GM23338 (cell line): Measurements from ENCODE around the gene RHEX. TPM values are rescaled to one million over a fixed set of nuclear protein-coding genes. Genes with fewer than 3 reads are reported as not detected.

Source experiments
- ATAC-seq: fragments of 200-7000 bp; cut with Tn5 transposase; 3 replicates; pipeline ENCODE4 v1.9.1; 2020
- DNase-seq: peaks from one replicate; pipeline ENCODE4 v3.0.0-alpha.2; 2015; ENCODE audit warnings: low spot score
- H2AFZ ChIP-seq: fragments of 200-600 bp; sonication (generic); 2 replicates; pipeline ENCODE4 v1.8.0; 2016; ENCODE audit warnings: antibody characterized with exemption, mild to moderate bottlenecking, moderate library complexity
- H3F3A ChIP-seq: fragments of 200-600 bp; sonication (generic); replicated peaks from 2 replicates; pipeline ENCODE4 v1.8.0; 2017; ENCODE audit warnings: antibody characterized with exemption, mixed run types, low read depth
- H3K27ac ChIP-seq: fragments of 200-600 bp; sonication (generic); 2 replicates; pipeline ENCODE4 v1.6.1; 2016; ENCODE audit warnings: low read depth
- H3K27me3 ChIP-seq: fragments of 200-600 bp; sonication (generic); 2 replicates; pipeline ENCODE4 v1.8.0; 2016; ENCODE audit warnings: mild to moderate bottlenecking, mixed run types, moderate library complexity; ENCODE audit not compliant: insufficient read depth
- H3K36me3 ChIP-seq: fragments of 200-600 bp; sonication (generic); 2 replicates; pipeline ENCODE4 v1.8.0; 2016; ENCODE audit warnings: mild to moderate bottlenecking; ENCODE audit not compliant: insufficient read depth
- H3K4me1 ChIP-seq: fragments of 200-600 bp; sonication (generic); 2 replicates; pipeline ENCODE4 v1.8.0; 2016; ENCODE audit warnings: mild to moderate bottlenecking, moderate library complexity; ENCODE audit not compliant: insufficient read depth
- H3K4me2 ChIP-seq: fragments of 200-600 bp; sonication (generic); 2 replicates; pipeline ENCODE4 v1.7.1; 2017; ENCODE audit warnings: mixed run types
- H3K4me3 ChIP-seq: fragments of 200-600 bp; sonication (generic); 2 replicates; pipeline ENCODE4 v1.6.1; 2016; ENCODE audit warnings: mixed run types
- H3K79me2 ChIP-seq: fragments of 200-600 bp; sonication (generic); replicated peaks from 2 replicates; pipeline ENCODE4 v1.8.0; 2017; ENCODE audit warnings: mild to moderate bottlenecking; ENCODE audit not compliant: insufficient read depth
- H3K9me2 ChIP-seq: fragments of 200-600 bp; sonication (generic); 2 replicates; pipeline ENCODE4 v1.8.0; 2017; ENCODE audit not compliant: insufficient read depth
- H4K20me1 ChIP-seq: fragments of 200-600 bp; sonication (generic); replicated peaks from 2 replicates; pipeline ENCODE4 v1.8.0; 2017; ENCODE audit warnings: mild to moderate bottlenecking; ENCODE audit not compliant: insufficient read depth
- H3K27ac Mint-ChIP-seq: 2 replicates; pipeline ENCODE4 v1.8.0; 2020; ENCODE audit warnings: inconsistent platforms, mild to moderate bottlenecking, moderate library complexity, mixed read lengths
- H3K27me3 Mint-ChIP-seq: 3 replicates; pipeline ENCODE4 v1.8.0; 2022; ENCODE audit warnings: low read depth, mild to moderate bottlenecking, moderate library complexity, mixed read lengths, inconsistent platforms; ENCODE audit not compliant: insufficient read depth, poor library complexity
- H3K36me3 Mint-ChIP-seq: 3 replicates; pipeline ENCODE4 v1.8.0; 2021; ENCODE audit warnings: low read depth, mild to moderate bottlenecking, inconsistent platforms, moderate library complexity, mixed read lengths
- H3K4me1 Mint-ChIP-seq: 3 replicates; pipeline ENCODE4 v1.8.0; 2020; ENCODE audit warnings: mild to moderate bottlenecking, inconsistent platforms, mixed read lengths
- H3K4me3 Mint-ChIP-seq: 3 replicates; pipeline ENCODE4 v1.8.0; 2021; ENCODE audit warnings: moderate library complexity, mild to moderate bottlenecking, inconsistent platforms, mixed read lengths
- H3K9me3 Mint-ChIP-seq: 3 replicates; pipeline ENCODE4 v1.8.0; 2020; ENCODE audit warnings: moderate library complexity, mild to moderate bottlenecking, inconsistent platforms, mixed read lengths
- CREB1 ChIP-seq: fragments of 250-450 bp; sonication (Bioruptor Pico); IDR thresholded peaks from 2 replicates; pipeline ENCODE4 v1.5.0; 2020; ENCODE audit warnings: low read depth, mild to moderate bottlenecking, moderate library complexity
- EZH2 ChIP-seq: fragments of 200-600 bp; sonication (generic); IDR thresholded peaks from one replicate; pipeline ENCODE4 v1.8.0; 2017; ENCODE audit warnings: antibody characterized with exemption, mild to moderate bottlenecking, low read depth; ENCODE audit not compliant: unreplicated experiment
- EZH2phosphoT487 ChIP-seq: fragments of 200-600 bp; sonication (generic); IDR thresholded peaks from one replicate; pipeline ENCODE4 v1.8.1; 2018; ENCODE audit warnings: antibody characterized with exemption; ENCODE audit not compliant: unreplicated experiment
- JUNB ChIP-seq: IDR thresholded peaks from one replicate; pipeline ENCODE4 v1.6.1; 2016; ENCODE audit warnings: antibody characterized with exemption; ENCODE audit not compliant: unreplicated experiment
- NANOG ChIP-seq: IDR thresholded peaks from 2 replicates; pipeline ENCODE4 v1.6.1; 2016; ENCODE audit warnings: antibody characterized with exemption, borderline replicate concordance
- POLR2AphosphoS5 ChIP-seq: IDR thresholded peaks from 2 replicates; pipeline ENCODE4 v1.6.1; 2016; ENCODE audit warnings: antibody characterized with exemption, low read depth
- STAT1 ChIP-seq: IDR thresholded peaks from one replicate; pipeline ENCODE4 v1.6.1; 2016; ENCODE audit warnings: antibody characterized with exemption; ENCODE audit not compliant: unreplicated experiment
- ZNF114 ChIP-seq: fragments of 250-450 bp; sonication (Bioruptor Pico); IDR thresholded peaks from 2 replicates; pipeline ENCODE4 v1.5.0; 2020; ENCODE audit warnings: mild to moderate bottlenecking, moderate library complexity
- ZNF331 ChIP-seq: fragments of 250-450 bp; sonication (Bioruptor Pico); IDR thresholded peaks from 2 replicates; pipeline ENCODE4 v1.5.0; 2020; ENCODE audit warnings: low read depth, mild to moderate bottlenecking, moderate library complexity
- polyA plus RNA-seq: library from polyadenylated mRNA; unstranded; fragments of >200 nt; fragmentation: Nextera tagmentation; extraction: Ambion mirVana; gene quantifications from 2 replicates; pipeline ENCODE4 v1.2.1, GENCODE V29; 2016
- total RNA-seq: library from RNA; depleted of rRNA; stranded (reverse); fragments of >200 nt; shearing (Covaris generic); gene quantifications from 2 replicates; pipeline ENCODE4 v1.2.3, GENCODE V29; 2014
- TF ChIP-seq, protein P1 (sequence below), 2 experiments: fragments of 200-600 bp in 1 of 2; sonication (generic) in 1 of 2; conservative IDR thresholded peaks; 2 replicates each; pipeline versions ENCODE4 v1.5.1 to v1.6.1; 2016 to 2017; ENCODE audit warnings: antibody characterized with exemption in 2 of 2, low read depth in 2 of 2, mild to moderate bottlenecking in 2 of 2, moderate library complexity in 1 of 2
- TF ChIP-seq, protein P2 (sequence below): IDR thresholded peaks from 2 replicates; pipeline ENCODE4 v1.6.1; 2016; ENCODE audit warnings: antibody characterized with exemption

RHEX gene
- total and polyA plus RNA-seq, 2 experiments from 2014 or later = not detected

DNA sequence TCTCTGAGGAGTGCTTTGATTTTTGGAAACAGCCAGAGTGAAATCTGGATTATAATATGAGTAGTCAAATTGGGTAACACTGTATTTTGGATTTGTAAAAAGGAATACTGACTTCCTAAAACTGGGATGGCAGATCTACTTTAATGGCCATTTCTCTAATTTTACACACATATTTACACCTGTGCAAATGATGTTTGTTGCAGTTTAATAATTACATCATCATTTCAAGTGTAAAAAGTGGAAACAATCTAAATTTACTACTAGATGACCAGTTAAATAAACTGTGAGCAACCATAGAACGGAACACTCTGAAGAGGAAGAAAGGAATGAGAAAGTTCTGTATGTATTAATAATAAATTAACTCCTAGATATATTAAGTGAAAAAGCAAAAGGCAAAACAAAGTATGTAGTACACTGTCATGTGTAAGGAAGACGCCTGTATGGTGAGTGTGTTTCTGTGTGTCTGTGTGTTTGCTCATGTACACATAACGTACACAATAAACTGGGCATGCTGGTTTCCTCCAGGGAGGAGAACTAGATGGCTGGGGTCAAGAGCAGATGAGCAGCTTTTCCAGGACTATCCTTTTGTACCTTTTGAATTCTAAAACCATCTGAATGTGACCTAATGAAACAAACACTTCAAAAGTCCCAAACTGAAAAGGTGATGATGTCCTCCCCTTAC is 2.9 kb upstream of the RHEX start:
- H3K36me3 Mint-ChIP-seq = peaks cover 2% of the 10 kb centered on the region; the same call in 1 of the 3 replicates
- TF ChIP-seq CREB1 (CRISPR knock-in tag) = no peak
- TF ChIP-seq EZH2 = no peak
- no peak for TF ChIP-seq NANOG
- TF ChIP-seq JUNB = no peak
- no peak for TF ChIP-seq ZNF114 (CRISPR knock-in tag)
- TF ChIP-seq, protein P1, sequence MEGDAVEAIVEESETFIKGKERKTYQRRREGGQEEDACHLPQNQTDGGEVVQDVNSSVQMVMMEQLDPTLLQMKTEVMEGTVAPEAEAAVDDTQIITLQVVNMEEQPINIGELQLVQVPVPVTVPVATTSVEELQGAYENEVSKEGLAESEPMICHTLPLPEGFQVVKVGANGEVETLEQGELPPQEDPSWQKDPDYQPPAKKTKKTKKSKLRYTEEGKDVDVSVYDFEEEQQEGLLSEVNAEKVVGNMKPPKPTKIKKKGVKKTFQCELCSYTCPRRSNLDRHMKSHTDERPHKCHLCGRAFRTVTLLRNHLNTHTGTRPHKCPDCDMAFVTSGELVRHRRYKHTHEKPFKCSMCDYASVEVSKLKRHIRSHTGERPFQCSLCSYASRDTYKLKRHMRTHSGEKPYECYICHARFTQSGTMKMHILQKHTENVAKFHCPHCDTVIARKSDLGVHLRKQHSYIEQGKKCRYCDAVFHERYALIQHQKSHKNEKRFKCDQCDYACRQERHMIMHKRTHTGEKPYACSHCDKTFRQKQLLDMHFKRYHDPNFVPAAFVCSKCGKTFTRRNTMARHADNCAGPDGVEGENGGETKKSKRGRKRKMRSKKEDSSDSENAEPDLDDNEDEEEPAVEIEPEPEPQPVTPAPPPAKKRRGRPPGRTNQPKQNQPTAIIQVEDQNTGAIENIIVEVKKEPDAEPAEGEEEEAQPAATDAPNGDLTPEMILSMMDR (conservative IDR thresholded peaks at IDR 0.05; ENCODE audit: low read depth in 2 of 2) = no peak
- H3K4me1 Mint-ChIP-seq = peaks cover 7% of the 10 kb centered on the region
- H3K27ac ChIP-seq = no peak overlapping the region
- H3K27me3 ChIP-seq = no peaks in the 10 kb centered on the region
- no peak for DNase-seq
- H3K27me3 Mint-ChIP-seq = peaks cover 6% of the 10 kb centered on the region
- H3K27ac Mint-ChIP-seq = no peak overlapping the region
- no peaks in the 10 kb centered on the region for H3K9me2 ChIP-seq
- no peak overlapping the region for H2AFZ ChIP-seq
- H3K36me3 ChIP-seq = no peaks in the 10 kb centered on the region
- H3F3A ChIP-seq = no peaks in the 10 kb centered on the region
- H3K4me3 ChIP-seq = no peak overlapping the region
- H3K4me2 ChIP-seq = no peak overlapping the region
- no peak for ATAC-seq
- no peak overlapping the region for H3K4me3 Mint-ChIP-seq
- peaks cover 11% of the 10 kb centered on the region for H3K4me1 ChIP-seq
- H3K79me2 ChIP-seq = no peaks in the 10 kb centered on the region
- no peaks in the 10 kb centered on the region for H4K20me1 ChIP-seq
- peaks cover 3% of the 10 kb centered on the region; the same call in 2 of the 3 replicates for H3K9me3 Mint-ChIP-seq

DNA sequence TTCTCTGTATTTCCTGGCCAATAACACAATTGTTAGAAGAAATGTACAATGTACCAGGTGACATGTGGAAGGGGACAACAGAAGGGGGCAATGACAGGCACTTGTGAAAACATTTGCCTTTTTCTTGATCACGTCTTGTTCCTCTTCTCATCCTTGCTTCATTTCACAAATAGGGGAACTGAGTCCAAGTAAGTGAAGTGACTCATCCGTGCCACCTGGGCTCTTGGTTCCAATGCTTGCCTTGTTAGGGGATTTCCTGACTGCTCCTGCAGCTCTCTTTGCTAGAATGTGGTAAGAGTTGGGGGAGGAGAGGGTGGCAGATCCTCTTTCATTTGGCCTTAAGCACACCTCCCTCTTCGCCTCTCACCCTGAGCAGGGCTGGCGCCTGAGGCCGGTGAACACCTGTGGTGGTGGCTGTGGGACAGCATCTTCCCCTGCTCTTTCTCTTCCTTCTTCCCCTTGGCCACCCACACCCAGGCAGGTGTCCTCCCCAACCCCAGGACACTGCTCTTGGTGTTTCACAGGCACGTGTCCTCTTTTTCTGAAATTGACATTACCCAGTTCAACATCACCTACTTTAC is 2.2 kb upstream of the RHEX start:
- ATAC-seq = no peak; the same call in 2 of the 3 replicates
- H3K4me1 ChIP-seq = peaks cover 7% of the 10 kb centered on the region
- peaks cover 2% of the 10 kb centered on the region; the same call in 1 of the 3 replicates for H3K36me3 Mint-ChIP-seq
- H3K9me2 ChIP-seq = no peaks in the 10 kb centered on the region
- H2AFZ ChIP-seq = no peak overlapping the region
- H3K4me2 ChIP-seq = no peak overlapping the region
- no peak overlapping the region for H3K27ac ChIP-seq
- no peaks in the 10 kb centered on the region for H3K27me3 ChIP-seq
- no peak for DNase-seq
- H3K4me3 ChIP-seq = no peak overlapping the region
- H3K4me1 Mint-ChIP-seq = peaks cover 7% of the 10 kb centered on the region
- no peak overlapping the region; the same call in 2 of the 3 replicates for H3K4me3 Mint-ChIP-seq
- peaks cover 3% of the 10 kb centered on the region; the same call in 2 of the 3 replicates for H3K9me3 Mint-ChIP-seq
- no peaks in the 10 kb centered on the region for H3F3A ChIP-seq
- H3K79me2 ChIP-seq = no peaks in the 10 kb centered on the region
- H3K36me3 ChIP-seq = no peaks in the 10 kb centered on the region
- H3K27me3 Mint-ChIP-seq = peaks cover 6% of the 10 kb centered on the region
- H4K20me1 ChIP-seq = no peaks in the 10 kb centered on the region
- no peak overlapping the region for H3K27ac Mint-ChIP-seq
- TF ChIP-seq, protein P1 (conservative IDR thresholded peaks at IDR 0.05; ENCODE audit: low read depth in 2 of 2) = no peak
- TF ChIP-seq STAT1 (no peak), ZNF331 (no peak), JUNB (no peak), CREB1 (CRISPR knock-in tag) (no peak), ZNF114 (CRISPR knock-in tag) (no peak), POLR2AphosphoS5 (no peak), EZH2 (no peak), EZH2phosphoT487 (no peak), NANOG (no peak)
- TF ChIP-seq, protein P2, sequence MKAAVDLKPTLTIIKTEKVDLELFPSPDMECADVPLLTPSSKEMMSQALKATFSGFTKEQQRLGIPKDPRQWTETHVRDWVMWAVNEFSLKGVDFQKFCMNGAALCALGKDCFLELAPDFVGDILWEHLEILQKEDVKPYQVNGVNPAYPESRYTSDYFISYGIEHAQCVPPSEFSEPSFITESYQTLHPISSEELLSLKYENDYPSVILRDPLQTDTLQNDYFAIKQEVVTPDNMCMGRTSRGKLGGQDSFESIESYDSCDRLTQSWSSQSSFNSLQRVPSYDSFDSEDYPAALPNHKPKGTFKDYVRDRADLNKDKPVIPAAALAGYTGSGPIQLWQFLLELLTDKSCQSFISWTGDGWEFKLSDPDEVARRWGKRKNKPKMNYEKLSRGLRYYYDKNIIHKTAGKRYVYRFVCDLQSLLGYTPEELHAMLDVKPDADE = no peak
